Stimulated activated effector memory CD8-positive, alpha-beta T cell treated with anti-CD3 and anti-CD28 coated beads, Interleukin-12 subunit alpha, Interleukin-12 subunit beta, amount 100 ng/mL, for 72 hours (primary cell): ENCODE results near the gene BMERB1.
"Not testable (repeated sequence)": the region's sequence is repeated elsewhere in the genome, so short reads cannot be mapped to it uniquely, and the experiment has no call there.

Experiments used
- ATAC-seq: fragments of 150-1000 bp; cut with Tn5 transposase; 2 replicates; pipeline ENCODE4 v1.10.0; 2021
- DNase-seq, 2 donors: peaks; one replicate each; pipeline ENCODE4 v3.0.0; 2021 to 2022; ENCODE audit warnings: low spot score in 2 of 2
- H3K27ac Mint-ChIP-seq: one replicate; pipeline ENCODE4 v1.8.0; 2022; ENCODE audit warnings: mild to moderate bottlenecking, mixed read lengths
- H3K36me3 Mint-ChIP-seq: one replicate; pipeline ENCODE4 v1.8.0; 2022; ENCODE audit warnings: mild to moderate bottlenecking, mixed read lengths
- H3K4me1 Mint-ChIP-seq: one replicate; pipeline ENCODE4 v1.8.0; 2022; ENCODE audit warnings: mixed read lengths
- H3K4me3 Mint-ChIP-seq: one replicate; pipeline ENCODE4 v1.8.0; 2022; ENCODE audit warnings: mild to moderate bottlenecking, mixed read lengths
- H3K9me3 Mint-ChIP-seq: one replicate; pipeline ENCODE4 v1.8.0; 2022; ENCODE audit warnings: mixed read lengths

The BMERB1 gene

DNA sequence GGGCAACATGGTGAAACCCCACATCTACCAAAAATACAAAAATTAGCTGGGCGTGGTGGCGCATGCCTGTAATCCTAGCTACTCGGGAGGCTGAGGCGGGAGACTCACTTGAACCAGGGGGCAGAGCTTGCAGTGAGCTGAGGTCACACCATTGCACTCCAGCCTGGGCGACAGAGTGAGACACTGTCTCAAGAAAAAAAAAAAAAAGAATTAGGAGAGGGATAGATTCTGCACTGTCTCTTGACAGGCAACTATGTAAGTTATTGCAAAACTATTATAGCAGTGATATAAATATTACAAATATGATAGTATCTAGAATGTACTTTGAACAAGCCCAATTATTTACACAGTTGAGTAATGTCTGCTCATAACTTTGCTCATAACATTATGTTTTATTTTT lies 7.8 kb downstream of the BMERB1 start:
- not testable (repeated sequence) for ATAC-seq

DNA sequence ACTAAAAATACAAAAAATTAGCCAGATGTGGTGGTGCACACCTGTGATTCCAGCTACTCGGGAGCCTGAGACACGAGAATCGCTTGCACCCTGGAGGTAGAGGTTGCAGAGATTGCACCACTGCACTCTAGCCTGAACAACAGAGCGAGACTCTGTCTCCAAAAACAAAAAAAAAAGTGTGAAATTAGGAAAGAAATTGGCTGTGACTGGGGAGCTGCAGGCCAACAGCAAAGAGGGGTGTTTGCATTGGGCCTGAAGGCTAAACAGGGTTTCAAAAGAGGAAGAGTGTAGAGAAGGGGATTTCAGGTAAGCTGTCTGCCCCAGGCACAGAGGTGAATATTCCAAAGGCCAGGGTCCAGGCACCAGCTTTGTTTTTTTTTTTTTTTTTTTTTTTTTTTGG lies 9.4 kb downstream of the BMERB1 start:
- Mint-ChIP-seq H3K27ac (no peak overlapping the region), H3K9me3 (peaks cover 4% of the 10 kb centered on the region), H3K4me1 (peaks cover 5% of the 10 kb centered on the region), H3K36me3 (no peaks in the 10 kb centered on the region), H3K4me3 (no peak overlapping the region)
- DNase-seq (no peak), ATAC-seq (no peak)

More for the DNA sequence above, 7.8 kb downstream of the BMERB1 start:
- not testable (repeated sequence) for H3K9me3 Mint-ChIP-seq, H3K4me3 Mint-ChIP-seq, H3K36me3 Mint-ChIP-seq, H3K4me1 Mint-ChIP-seq, H3K27ac Mint-ChIP-seq, DNase-seq

DNA sequence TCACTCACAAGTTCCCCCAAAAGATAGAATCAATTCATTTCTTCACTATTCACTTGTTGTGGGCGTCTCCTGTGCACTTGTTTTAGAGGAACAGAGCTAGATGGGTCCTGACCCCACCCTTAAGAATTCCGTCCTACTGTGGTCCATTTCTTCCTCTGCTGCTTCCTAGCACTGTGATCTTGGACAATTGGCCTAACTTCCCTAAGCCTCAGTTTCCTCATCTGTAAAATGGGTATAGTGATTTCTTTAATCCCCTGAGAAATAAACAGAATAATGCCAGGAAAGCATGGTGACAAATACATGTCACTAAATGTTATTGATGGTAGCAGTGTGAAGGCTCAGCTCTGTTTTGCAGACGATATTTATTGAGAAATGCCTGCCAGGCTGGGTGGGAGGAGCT lies 9.9 kb downstream of the BMERB1 start:
- DNase-seq (no peak), ATAC-seq (no peak)
- H3K4me1 Mint-ChIP-seq, result peaks cover 5% of the 10 kb centered on the region
- H3K27ac Mint-ChIP-seq, result no peak overlapping the region
- no peaks in the 10 kb centered on the region for H3K36me3 Mint-ChIP-seq
- no peak overlapping the region for H3K4me3 Mint-ChIP-seq
- H3K9me3 Mint-ChIP-seq, result peaks cover 4% of the 10 kb centered on the region

DNA sequence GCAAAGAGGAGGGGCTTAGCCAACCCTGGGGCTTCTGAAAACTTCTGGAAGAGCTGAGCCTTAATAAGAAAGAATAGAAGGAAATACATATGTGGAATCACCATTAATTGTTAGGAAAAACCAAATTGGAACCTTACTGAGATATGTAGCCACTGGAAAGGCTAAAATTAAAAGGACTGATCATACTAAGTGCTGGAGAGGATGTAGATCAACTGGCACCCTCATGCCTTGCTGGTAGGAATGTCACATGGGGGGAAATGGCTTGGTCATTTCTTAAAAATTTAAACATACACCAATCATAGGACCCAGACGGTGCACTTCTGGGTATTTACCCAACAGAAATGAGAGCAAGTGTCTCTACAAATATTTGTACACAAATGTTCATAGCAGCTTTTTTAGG lies 11.1 kb downstream of the BMERB1 start:
- ATAC-seq (no peak), DNase-seq (no peak)
- Mint-ChIP-seq H3K4me1 (peaks cover 5% of the 10 kb centered on the region), H3K9me3 (peaks cover 4% of the 10 kb centered on the region), H3K27ac (no peak overlapping the region), H3K36me3 (no peaks in the 10 kb centered on the region), H3K4me3 (no peak overlapping the region)

DNA sequence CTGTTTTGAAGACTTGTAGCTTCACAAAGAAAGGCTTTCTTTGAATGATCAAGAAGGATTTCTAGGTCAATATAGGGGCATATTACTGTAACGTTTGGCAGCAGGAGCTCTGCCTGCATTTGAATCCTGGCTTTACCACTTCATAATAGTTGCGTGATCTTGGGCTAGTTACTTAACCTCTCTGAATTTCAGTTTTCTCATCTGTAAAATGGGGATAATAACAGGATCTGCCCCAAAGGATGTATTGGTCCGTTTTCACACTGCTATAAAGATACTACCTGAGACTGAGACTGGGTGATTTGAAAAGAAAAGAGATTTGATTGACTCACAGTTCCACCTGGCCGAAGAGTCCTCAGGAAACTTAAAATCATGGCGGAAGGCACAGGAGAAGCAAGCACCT lies 12.5 kb downstream of the BMERB1 start:
- ATAC-seq, result no peak
- Mint-ChIP-seq H3K4me1 (no peaks in the 10 kb centered on the region), H3K4me3 (no peak overlapping the region), H3K9me3 (peaks cover 4% of the 10 kb centered on the region), H3K27ac (no peak overlapping the region), H3K36me3 (no peaks in the 10 kb centered on the region)
- no peak for DNase-seq

DNA sequence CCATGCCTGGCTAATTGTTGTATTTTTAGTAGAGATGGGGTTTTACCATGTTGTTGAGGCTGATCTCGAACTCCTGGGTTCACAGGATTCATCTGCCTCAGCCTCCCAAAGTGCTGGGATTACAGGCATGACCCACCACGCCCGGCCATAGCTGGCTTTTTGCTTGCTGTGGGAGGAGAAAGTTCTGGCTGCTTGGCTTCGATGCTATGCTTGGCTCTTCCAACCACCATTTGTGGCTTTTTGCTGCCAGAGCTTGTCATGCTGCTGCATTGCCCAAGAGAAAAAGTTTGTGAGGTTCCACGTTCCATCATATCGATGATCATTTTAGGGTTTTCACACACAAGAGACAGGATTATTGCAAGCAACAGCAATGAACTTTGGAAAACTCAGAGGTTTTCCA lies 16.2 kb downstream of the BMERB1 start:
- Mint-ChIP-seq H3K4me3 (no peak overlapping the region), H3K4me1 (no peaks in the 10 kb centered on the region), H3K36me3 (no peaks in the 10 kb centered on the region), H3K9me3 (no peaks in the 10 kb centered on the region), H3K27ac (no peak overlapping the region)
- no peak for DNase-seq
- no peak for ATAC-seq

DNA sequence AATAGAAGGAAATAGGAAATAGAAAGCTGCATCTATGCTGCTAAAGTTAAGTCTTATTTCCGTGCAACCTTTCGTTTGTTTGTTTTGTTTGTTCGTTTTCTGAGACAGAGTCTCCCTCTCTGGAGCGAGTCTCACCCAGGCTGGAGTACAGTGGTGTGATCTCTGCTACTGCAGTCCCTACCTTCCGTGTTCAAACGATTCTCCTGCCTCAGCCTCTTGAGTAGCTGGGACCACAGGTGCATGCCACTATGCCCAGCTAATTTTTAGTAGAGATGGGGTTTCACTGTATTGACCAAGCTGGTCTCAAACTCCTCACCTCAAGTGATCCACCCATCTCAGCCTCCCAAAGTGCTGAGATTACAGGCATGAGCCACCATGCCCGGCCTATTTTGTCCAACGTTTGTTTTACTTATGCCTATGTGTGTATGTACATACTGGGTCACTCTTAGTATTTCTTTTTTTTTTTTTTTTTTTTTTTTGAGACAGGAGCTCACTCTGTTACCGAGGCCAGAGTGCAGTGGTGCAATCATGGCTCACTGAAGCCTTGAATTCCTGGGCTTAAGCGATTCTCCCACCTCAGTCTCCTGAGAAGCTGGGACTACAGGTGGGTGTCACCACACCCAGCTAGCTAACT lies 16.8 kb downstream of the BMERB1 start:
- no peaks in the 10 kb centered on the region for H3K36me3 Mint-ChIP-seq
- H3K27ac Mint-ChIP-seq, result no peak overlapping the region
- H3K9me3 Mint-ChIP-seq, result no peaks in the 10 kb centered on the region

DNA sequence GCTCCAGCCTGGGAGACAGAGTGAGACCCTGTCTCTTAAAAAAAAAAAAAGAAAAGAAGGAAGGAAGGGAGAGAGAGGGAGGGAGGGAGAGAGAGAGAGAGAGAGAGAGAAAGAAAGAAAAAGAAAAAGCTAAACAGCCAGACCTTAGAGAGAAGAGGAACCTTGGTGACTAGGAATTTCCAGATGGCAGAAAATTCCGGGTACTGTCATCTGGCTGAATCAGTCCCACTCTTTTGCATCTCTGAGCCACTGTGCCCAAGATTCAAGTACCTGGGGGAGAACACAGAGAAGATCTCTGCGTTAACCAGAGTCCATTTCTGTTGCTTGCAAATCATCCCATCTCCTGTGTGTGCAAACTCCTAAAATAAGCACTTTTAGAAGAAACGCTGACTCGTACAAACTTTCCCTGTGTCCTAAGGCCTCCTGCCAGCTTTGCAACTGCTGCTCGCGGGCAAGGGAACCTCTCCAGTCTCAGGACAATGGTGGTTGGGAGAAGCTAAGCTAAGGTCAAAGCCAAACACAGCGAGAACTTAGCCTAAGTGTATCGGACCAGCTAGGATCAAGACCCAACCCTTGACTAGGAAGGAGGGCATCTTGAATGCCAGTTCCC lies 18.0 kb downstream of the BMERB1 start:
- Mint-ChIP-seq H3K9me3 (no peaks in the 10 kb centered on the region), H3K27ac (no peak overlapping the region), H3K36me3 (no peaks in the 10 kb centered on the region), H3K4me3 (no peak overlapping the region), H3K4me1 (no peaks in the 10 kb centered on the region)
- DNase-seq (no peak), ATAC-seq (no peak)

More for the DNA sequence above, 16.8 kb downstream of the BMERB1 start:
- DNase-seq (no peak), ATAC-seq (no peak)
- H3K4me3 Mint-ChIP-seq, result no peak overlapping the region
- no peaks in the 10 kb centered on the region for H3K4me1 Mint-ChIP-seq

DNA sequence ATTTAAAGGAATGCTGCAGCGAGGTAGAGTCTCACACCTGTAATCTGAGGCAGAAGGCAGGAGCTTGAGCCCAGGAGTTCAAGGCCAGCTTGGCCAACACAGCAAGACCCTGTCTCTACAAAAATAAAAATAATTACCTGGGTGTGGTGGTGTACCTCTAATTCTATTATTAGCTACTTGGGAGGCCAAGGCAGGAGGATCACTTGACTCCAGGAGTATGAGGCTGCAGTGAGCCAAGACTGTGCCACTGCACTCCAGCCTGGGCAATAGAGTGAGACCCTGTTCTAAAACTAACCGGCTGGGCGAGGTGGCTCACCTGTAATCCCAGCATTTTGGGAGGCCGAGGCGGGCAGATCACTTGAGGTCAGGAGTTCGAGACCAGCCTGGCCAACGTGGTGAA lies 18.9 kb downstream of the BMERB1 start:
- H3K27ac Mint-ChIP-seq, H3K9me3 Mint-ChIP-seq, H3K4me1 Mint-ChIP-seq: not testable (repeated sequence)

DNA sequence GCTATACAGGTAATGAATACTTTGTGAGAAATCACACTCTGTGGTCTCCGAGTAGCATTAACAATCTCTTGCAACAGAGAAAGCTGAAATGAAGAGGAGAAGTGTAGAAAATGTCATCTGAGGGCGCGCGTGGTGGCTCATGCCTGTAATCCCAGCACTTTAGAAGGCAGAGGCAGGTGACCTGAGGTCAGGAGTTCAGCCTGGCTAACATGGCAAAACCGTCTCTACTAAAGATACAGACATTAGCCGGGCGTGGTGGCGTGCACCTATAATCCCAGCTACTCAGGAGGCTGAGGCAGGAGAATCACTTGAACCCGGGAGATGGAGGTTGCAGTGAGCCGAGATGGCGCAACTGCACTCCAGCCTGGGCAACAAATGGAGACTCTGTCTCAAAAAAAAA lies 20.5 kb downstream of the BMERB1 start:
- not testable (repeated sequence) for H3K4me1 Mint-ChIP-seq, H3K9me3 Mint-ChIP-seq, H3K36me3 Mint-ChIP-seq, ATAC-seq, H3K4me3 Mint-ChIP-seq, DNase-seq, H3K27ac Mint-ChIP-seq

More for the DNA sequence above, 18.9 kb downstream of the BMERB1 start:
- H3K4me3 Mint-ChIP-seq, ATAC-seq, H3K36me3 Mint-ChIP-seq, DNase-seq: not testable (repeated sequence)

DNA sequence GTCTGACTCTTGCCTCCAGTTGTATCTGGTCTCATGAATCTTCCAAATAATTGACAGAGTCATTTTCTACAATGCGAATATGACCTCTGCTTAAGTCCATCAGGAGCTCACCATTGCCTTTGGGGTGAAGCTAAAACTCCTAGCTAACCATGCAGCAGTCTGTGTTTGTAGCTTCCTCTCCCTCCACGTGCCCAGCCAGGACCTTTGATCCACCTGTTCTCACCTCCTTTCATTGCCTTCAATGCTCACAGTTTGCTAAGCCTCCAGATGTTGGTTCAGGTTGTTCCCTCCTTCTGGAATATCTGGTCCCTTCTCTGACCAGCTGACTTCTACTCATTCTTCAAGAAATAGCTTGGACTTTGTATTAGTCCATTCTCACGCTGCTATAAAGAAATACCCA lies 23.0 kb downstream of the BMERB1 start:
- Mint-ChIP-seq H3K4me1 (no peaks in the 10 kb centered on the region), H3K9me3 (no peaks in the 10 kb centered on the region), H3K4me3 (no peak overlapping the region), H3K36me3 (no peaks in the 10 kb centered on the region), H3K27ac (no peak overlapping the region)
- DNase-seq, result no peak
- ATAC-seq, result no peak

DNA sequence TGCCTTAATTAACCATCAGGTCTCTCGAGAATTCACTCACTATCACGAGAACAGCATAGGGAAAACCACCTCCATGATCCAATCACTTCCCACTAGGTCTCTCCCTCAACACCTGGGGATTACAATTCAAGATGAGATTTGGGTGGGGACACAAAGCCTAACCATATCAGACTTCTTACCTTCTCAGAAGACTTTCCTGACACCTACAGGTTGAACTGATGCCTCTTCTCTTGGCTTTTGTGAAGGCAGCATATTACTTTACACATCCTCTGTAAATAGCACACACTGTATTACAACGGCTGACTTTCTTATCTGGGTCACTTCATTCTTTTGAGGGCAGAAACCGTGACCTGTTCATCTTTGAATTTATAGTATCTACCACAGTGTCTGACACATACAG lies 23.6 kb downstream of the BMERB1 start:
- H3K4me3 Mint-ChIP-seq, result no peak overlapping the region
- H3K4me1 Mint-ChIP-seq, result no peaks in the 10 kb centered on the region
- no peak overlapping the region for H3K27ac Mint-ChIP-seq
- ATAC-seq (no peak), DNase-seq (no peak)
- no peaks in the 10 kb centered on the region for H3K36me3 Mint-ChIP-seq
- no peaks in the 10 kb centered on the region for H3K9me3 Mint-ChIP-seq

DNA sequence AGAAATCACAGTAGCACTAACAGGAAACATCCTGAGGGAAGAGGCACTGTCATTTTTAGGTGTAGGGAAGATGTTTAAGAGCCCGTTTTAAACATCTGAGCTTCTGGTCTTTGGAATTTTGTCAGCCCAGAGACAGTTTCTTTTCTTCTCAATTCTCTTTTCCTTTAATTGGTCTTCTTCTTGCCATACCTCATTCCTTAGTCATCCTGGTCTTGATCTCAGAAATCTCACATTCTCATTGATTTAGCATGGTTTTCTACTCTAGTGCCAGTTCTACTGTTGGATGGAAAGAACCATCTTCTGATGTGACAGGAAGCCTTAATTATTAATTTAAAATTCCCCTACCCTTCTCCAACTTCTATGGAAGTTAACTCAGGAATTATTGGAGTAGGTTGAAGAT lies 25.4 kb downstream of the BMERB1 start:
- H3K36me3 Mint-ChIP-seq, result no peaks in the 10 kb centered on the region

DNA sequence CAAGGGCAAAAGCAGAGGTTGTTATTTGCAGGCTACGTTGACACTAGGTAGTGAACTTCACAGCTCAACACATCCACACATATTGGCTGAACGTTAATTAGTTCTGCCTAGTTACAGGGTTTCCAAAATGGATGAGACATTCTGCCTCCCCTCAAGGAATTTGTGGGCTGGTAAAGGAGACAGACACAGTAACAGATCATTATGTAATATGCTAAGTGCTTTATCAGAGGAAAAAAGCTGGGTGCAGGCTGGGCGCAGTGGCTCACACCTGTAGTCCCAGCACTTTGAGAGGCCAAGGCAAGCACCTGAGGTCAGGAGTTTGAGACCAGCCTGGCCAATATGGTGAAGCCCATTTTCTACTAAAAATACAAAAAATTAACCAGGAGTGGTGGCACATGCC lies 26.2 kb downstream of the BMERB1 start:
- Mint-ChIP-seq H3K27ac (no peak overlapping the region), H3K36me3 (no peaks in the 10 kb centered on the region), H3K9me3 (no peaks in the 10 kb centered on the region), H3K4me3 (no peak overlapping the region), H3K4me1 (no peaks in the 10 kb centered on the region)
- no peak for DNase-seq
- ATAC-seq, result no peak

More for the DNA sequence above, 25.4 kb downstream of the BMERB1 start:
- H3K9me3 Mint-ChIP-seq, result no peaks in the 10 kb centered on the region
- ATAC-seq (no peak), DNase-seq (no peak)
- H3K4me1 Mint-ChIP-seq, result no peaks in the 10 kb centered on the region
- H3K27ac Mint-ChIP-seq, result no peak overlapping the region
- H3K4me3 Mint-ChIP-seq, result no peak overlapping the region

DNA sequence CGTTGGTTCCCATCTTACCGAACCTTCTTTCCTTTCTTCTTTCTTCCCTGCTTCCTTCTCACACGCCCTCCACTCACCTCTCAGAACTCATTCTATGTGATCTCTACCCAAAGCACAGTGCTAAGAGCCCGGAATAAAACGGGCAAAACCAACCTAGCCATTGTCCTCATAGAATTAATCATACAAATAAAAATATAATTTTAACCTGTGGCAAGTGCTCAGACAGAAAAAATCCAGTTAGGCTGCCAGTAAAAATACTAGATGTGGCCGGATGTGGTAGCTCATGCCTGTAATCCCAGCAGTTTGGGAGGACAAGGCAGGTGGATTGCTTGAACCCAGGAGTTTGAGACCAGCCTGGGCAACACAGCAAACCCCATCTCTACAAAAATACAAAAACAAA lies 27.0 kb downstream of the BMERB1 start:
- Mint-ChIP-seq H3K9me3 (no peaks in the 10 kb centered on the region), H3K4me1 (no peaks in the 10 kb centered on the region), H3K27ac (no peak overlapping the region), H3K36me3 (no peaks in the 10 kb centered on the region), H3K4me3 (no peak overlapping the region)
- no peak for ATAC-seq
- no peak for DNase-seq

DNA sequence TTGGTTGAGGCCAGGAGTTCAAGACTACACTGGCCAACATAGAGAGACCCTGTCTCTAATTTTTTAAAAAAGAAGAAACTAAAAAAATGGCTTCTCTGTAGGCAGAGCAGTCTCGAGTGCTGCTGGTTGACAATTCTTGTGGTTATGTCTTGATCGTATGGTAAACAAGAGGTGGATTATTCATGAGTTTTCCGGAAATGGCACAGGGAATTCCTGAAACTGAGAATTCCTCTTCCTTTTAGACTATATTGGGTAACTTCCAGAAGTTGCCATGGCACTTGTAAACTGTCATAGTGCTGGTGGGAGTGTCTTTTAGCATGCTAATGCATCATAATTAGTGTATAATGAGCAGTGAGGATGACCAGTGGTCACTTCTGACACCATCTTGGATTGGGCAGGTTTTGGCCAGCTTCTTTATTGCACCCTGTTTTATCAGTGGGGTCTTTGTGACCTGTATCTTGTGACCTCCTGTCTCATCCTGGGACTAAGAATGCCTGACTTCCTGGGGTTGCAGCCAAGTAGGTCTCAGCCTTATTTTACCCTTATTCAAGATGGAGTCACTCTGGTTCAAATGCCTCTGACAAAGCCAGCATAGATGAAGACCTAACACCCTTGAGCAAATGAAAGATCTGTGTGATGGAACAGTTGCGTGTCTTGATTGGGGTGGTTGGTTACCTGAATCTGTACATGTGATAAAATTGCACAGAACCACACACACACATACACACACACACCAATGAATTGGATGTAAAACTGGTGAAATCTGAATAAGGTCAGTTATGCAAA lies 30.2 kb downstream of the BMERB1 start:
- H3K4me1 Mint-ChIP-seq, result no peaks in the 10 kb centered on the region
- no peak overlapping the region for H3K27ac Mint-ChIP-seq
- peaks cover 3% of the 10 kb centered on the region for H3K9me3 Mint-ChIP-seq
- H3K36me3 Mint-ChIP-seq, result no peaks in the 10 kb centered on the region
- H3K4me3 Mint-ChIP-seq, result no peak overlapping the region
- ATAC-seq (no peak), DNase-seq (no peak)
